GM23338 (cell line): ENCODE data around the gene DEFB114. TPM values are rescaled to one million over a fixed set of nuclear protein-coding genes. Genes with fewer than 3 reads are reported as not detected.

ENCODE experiments used
- ATAC-seq: fragments of 200-7000 bp; cut with Tn5 transposase; 3 replicates; pipeline ENCODE4 v1.9.1; 2020
- DNase-seq: peaks from one replicate; pipeline ENCODE4 v3.0.0-alpha.2; 2015; ENCODE audit warnings: low spot score
- H2AFZ ChIP-seq: fragments of 200-600 bp; sonication (generic); 2 replicates; pipeline ENCODE4 v1.8.0; 2016; ENCODE audit warnings: antibody characterized with exemption, mild to moderate bottlenecking, moderate library complexity
- H3F3A ChIP-seq: fragments of 200-600 bp; sonication (generic); replicated peaks from 2 replicates; pipeline ENCODE4 v1.8.0; 2017; ENCODE audit warnings: antibody characterized with exemption, mixed run types, low read depth
- H3K27ac ChIP-seq: fragments of 200-600 bp; sonication (generic); 2 replicates; pipeline ENCODE4 v1.6.1; 2016; ENCODE audit warnings: low read depth
- H3K27me3 ChIP-seq: fragments of 200-600 bp; sonication (generic); 2 replicates; pipeline ENCODE4 v1.8.0; 2016; ENCODE audit warnings: mild to moderate bottlenecking, mixed run types, moderate library complexity; ENCODE audit not compliant: insufficient read depth
- H3K36me3 ChIP-seq: fragments of 200-600 bp; sonication (generic); 2 replicates; pipeline ENCODE4 v1.8.0; 2016; ENCODE audit warnings: mild to moderate bottlenecking; ENCODE audit not compliant: insufficient read depth
- H3K4me1 ChIP-seq: fragments of 200-600 bp; sonication (generic); 2 replicates; pipeline ENCODE4 v1.8.0; 2016; ENCODE audit warnings: mild to moderate bottlenecking, moderate library complexity; ENCODE audit not compliant: insufficient read depth
- H3K4me2 ChIP-seq: fragments of 200-600 bp; sonication (generic); 2 replicates; pipeline ENCODE4 v1.7.1; 2017; ENCODE audit warnings: mixed run types
- H3K4me3 ChIP-seq: fragments of 200-600 bp; sonication (generic); 2 replicates; pipeline ENCODE4 v1.6.1; 2016; ENCODE audit warnings: mixed run types
- H3K79me2 ChIP-seq: fragments of 200-600 bp; sonication (generic); replicated peaks from 2 replicates; pipeline ENCODE4 v1.8.0; 2017; ENCODE audit warnings: mild to moderate bottlenecking; ENCODE audit not compliant: insufficient read depth
- H3K9me2 ChIP-seq: fragments of 200-600 bp; sonication (generic); 2 replicates; pipeline ENCODE4 v1.8.0; 2017; ENCODE audit not compliant: insufficient read depth
- H4K20me1 ChIP-seq: fragments of 200-600 bp; sonication (generic); replicated peaks from 2 replicates; pipeline ENCODE4 v1.8.0; 2017; ENCODE audit warnings: mild to moderate bottlenecking; ENCODE audit not compliant: insufficient read depth
- H3K27ac Mint-ChIP-seq: 2 replicates; pipeline ENCODE4 v1.8.0; 2020; ENCODE audit warnings: inconsistent platforms, mild to moderate bottlenecking, moderate library complexity, mixed read lengths
- H3K27me3 Mint-ChIP-seq: 3 replicates; pipeline ENCODE4 v1.8.0; 2022; ENCODE audit warnings: low read depth, mild to moderate bottlenecking, moderate library complexity, mixed read lengths, inconsistent platforms; ENCODE audit not compliant: insufficient read depth, poor library complexity
- H3K36me3 Mint-ChIP-seq: 3 replicates; pipeline ENCODE4 v1.8.0; 2021; ENCODE audit warnings: low read depth, mild to moderate bottlenecking, inconsistent platforms, moderate library complexity, mixed read lengths
- H3K4me1 Mint-ChIP-seq: 3 replicates; pipeline ENCODE4 v1.8.0; 2020; ENCODE audit warnings: mild to moderate bottlenecking, inconsistent platforms, mixed read lengths
- H3K4me3 Mint-ChIP-seq: 3 replicates; pipeline ENCODE4 v1.8.0; 2021; ENCODE audit warnings: moderate library complexity, mild to moderate bottlenecking, inconsistent platforms, mixed read lengths
- H3K9me3 Mint-ChIP-seq: 3 replicates; pipeline ENCODE4 v1.8.0; 2020; ENCODE audit warnings: moderate library complexity, mild to moderate bottlenecking, inconsistent platforms, mixed read lengths
- CREB1 ChIP-seq: fragments of 250-450 bp; sonication (Bioruptor Pico); IDR thresholded peaks from 2 replicates; pipeline ENCODE4 v1.5.0; 2020; ENCODE audit warnings: low read depth, mild to moderate bottlenecking, moderate library complexity
- EZH2phosphoT487 ChIP-seq: fragments of 200-600 bp; sonication (generic); IDR thresholded peaks from one replicate; pipeline ENCODE4 v1.8.1; 2018; ENCODE audit warnings: antibody characterized with exemption; ENCODE audit not compliant: unreplicated experiment
- JUNB ChIP-seq: IDR thresholded peaks from one replicate; pipeline ENCODE4 v1.6.1; 2016; ENCODE audit warnings: antibody characterized with exemption; ENCODE audit not compliant: unreplicated experiment
- NANOG ChIP-seq: IDR thresholded peaks from 2 replicates; pipeline ENCODE4 v1.6.1; 2016; ENCODE audit warnings: antibody characterized with exemption, borderline replicate concordance
- ZNF114 ChIP-seq: fragments of 250-450 bp; sonication (Bioruptor Pico); IDR thresholded peaks from 2 replicates; pipeline ENCODE4 v1.5.0; 2020; ENCODE audit warnings: mild to moderate bottlenecking, moderate library complexity
- polyA plus RNA-seq: library from polyadenylated mRNA; unstranded; fragments of >200 nt; fragmentation: Nextera tagmentation; extraction: Ambion mirVana; gene quantifications from 2 replicates; pipeline ENCODE4 v1.2.1, GENCODE V29; 2016
- total RNA-seq: library from RNA; depleted of rRNA; stranded (reverse); fragments of >200 nt; shearing (Covaris generic); gene quantifications from 2 replicates; pipeline ENCODE4 v1.2.3, GENCODE V29; 2014
- TF ChIP-seq, protein P1 (sequence below): IDR thresholded peaks from 2 replicates; pipeline ENCODE4 v1.6.1; 2016; ENCODE audit warnings: antibody characterized with exemption
- TF ChIP-seq, protein P2 (sequence below), 2 experiments: fragments of 200-600 bp in 1 of 2; sonication (generic) in 1 of 2; conservative IDR thresholded peaks; 2 replicates each; pipeline versions ENCODE4 v1.5.1 to v1.6.1; 2016 to 2017; ENCODE audit warnings: antibody characterized with exemption in 2 of 2, low read depth in 2 of 2, mild to moderate bottlenecking in 2 of 2, moderate library complexity in 1 of 2

DEFB114 gene
- total and polyA plus RNA-seq, 2 experiments from 2014 or later = not detected

DNA sequence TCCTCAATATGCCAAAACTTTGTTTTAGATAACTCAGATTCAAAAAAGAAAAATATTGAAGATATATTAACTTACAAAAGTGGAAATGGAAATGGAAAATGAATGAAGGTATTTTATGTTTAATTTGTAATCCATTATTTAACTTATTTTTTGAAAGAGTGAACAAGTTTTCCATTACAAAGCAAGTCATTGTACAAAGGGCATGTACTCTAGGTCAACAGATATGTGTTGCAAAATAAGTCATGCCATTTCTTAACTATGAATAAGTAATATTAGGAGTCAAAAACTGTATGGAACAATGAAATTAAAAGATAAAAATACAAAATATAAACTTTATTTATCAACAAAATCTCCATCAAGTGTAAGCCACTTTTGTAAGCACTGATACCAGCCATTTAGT, 31.3 kb upstream of the DEFB114 start:
- H3K4me2 ChIP-seq = no peak overlapping the region
- ATAC-seq = no peak
- H3K27me3 ChIP-seq = no peaks in the 10 kb centered on the region
- H3K36me3 Mint-ChIP-seq = no peaks in the 10 kb centered on the region
- no peaks in the 10 kb centered on the region for H3K9me2 ChIP-seq
- no peaks in the 10 kb centered on the region for H3K36me3 ChIP-seq
- no peaks in the 10 kb centered on the region for H3K27me3 Mint-ChIP-seq
- TF ChIP-seq, protein P1, sequence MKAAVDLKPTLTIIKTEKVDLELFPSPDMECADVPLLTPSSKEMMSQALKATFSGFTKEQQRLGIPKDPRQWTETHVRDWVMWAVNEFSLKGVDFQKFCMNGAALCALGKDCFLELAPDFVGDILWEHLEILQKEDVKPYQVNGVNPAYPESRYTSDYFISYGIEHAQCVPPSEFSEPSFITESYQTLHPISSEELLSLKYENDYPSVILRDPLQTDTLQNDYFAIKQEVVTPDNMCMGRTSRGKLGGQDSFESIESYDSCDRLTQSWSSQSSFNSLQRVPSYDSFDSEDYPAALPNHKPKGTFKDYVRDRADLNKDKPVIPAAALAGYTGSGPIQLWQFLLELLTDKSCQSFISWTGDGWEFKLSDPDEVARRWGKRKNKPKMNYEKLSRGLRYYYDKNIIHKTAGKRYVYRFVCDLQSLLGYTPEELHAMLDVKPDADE = no peak
- no peak for TF ChIP-seq NANOG
- no peak for TF ChIP-seq CREB1
- TF ChIP-seq JUNB = no peak
- no peak for TF ChIP-seq EZH2phosphoT487
- no peak for TF ChIP-seq ZNF114 (CRISPR knock-in tag)
- H3K4me3 ChIP-seq = no peak overlapping the region
- no peak overlapping the region for H3K27ac Mint-ChIP-seq
- no peak for DNase-seq
- no peaks in the 10 kb centered on the region for H4K20me1 ChIP-seq
- H3F3A ChIP-seq = no peaks in the 10 kb centered on the region
- no peak overlapping the region for H3K4me3 Mint-ChIP-seq
- no peak overlapping the region for H2AFZ ChIP-seq
- H3K4me1 ChIP-seq = no peaks in the 10 kb centered on the region
- H3K79me2 ChIP-seq = no peaks in the 10 kb centered on the region
- H3K4me1 Mint-ChIP-seq = no peaks in the 10 kb centered on the region
- no peak overlapping the region for H3K27ac ChIP-seq
- H3K9me3 Mint-ChIP-seq = no peaks in the 10 kb centered on the region

DNA sequence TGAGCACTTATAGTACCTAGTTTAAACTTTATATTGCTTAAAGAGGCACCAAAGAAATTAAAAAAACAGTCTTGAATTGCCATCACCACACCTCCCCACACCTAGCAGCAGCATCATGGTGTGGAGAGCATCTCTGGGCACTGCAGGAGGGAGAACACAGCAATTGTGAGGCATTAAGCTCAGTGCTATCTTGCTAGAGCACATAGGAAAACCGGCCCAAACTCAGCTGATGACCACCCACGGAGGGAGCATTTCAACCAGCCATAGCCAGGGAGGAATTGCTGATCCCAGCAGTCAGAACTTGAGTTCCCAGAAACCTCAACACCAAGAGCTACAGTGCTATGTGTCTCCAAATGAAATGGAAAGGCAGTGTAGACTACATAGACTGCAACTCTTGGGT, 24.9 kb upstream of the DEFB114 start:
- H3K4me3 ChIP-seq = no peak overlapping the region
- TF ChIP-seq, protein P2, sequence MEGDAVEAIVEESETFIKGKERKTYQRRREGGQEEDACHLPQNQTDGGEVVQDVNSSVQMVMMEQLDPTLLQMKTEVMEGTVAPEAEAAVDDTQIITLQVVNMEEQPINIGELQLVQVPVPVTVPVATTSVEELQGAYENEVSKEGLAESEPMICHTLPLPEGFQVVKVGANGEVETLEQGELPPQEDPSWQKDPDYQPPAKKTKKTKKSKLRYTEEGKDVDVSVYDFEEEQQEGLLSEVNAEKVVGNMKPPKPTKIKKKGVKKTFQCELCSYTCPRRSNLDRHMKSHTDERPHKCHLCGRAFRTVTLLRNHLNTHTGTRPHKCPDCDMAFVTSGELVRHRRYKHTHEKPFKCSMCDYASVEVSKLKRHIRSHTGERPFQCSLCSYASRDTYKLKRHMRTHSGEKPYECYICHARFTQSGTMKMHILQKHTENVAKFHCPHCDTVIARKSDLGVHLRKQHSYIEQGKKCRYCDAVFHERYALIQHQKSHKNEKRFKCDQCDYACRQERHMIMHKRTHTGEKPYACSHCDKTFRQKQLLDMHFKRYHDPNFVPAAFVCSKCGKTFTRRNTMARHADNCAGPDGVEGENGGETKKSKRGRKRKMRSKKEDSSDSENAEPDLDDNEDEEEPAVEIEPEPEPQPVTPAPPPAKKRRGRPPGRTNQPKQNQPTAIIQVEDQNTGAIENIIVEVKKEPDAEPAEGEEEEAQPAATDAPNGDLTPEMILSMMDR (conservative IDR thresholded peaks at IDR 0.05; ENCODE audit: low read depth in 2 of 2) = no peak
- TF ChIP-seq EZH2phosphoT487 = no peak
- Mint-ChIP-seq H3K4me1 (peaks cover 3% of the 10 kb centered on the region; the same call in 1 of the 3 replicates), H3K27ac (no peak overlapping the region), H3K36me3 (no peaks in the 10 kb centered on the region), H3K27me3 (no peaks in the 10 kb centered on the region), H3K9me3 (no peaks in the 10 kb centered on the region), H3K4me3 (no peak overlapping the region)
- H3K4me2 ChIP-seq = no peak overlapping the region
- H3K27ac ChIP-seq = no peak overlapping the region
- H3K4me1 ChIP-seq = peaks cover 3% of the 10 kb centered on the region; the same call in 1 of the 2 replicates
- H3K27me3 ChIP-seq = no peaks in the 10 kb centered on the region
- ATAC-seq (no peak), DNase-seq (no peak)
- H4K20me1 ChIP-seq = no peaks in the 10 kb centered on the region
- H3F3A ChIP-seq = no peaks in the 10 kb centered on the region
- no peak overlapping the region for H2AFZ ChIP-seq
- no peaks in the 10 kb centered on the region for H3K36me3 ChIP-seq
- 0 out of 2 replicates have a peak, but pooled peaks cover 5% of the 10 kb centered on the region for H3K9me2 ChIP-seq
- H3K79me2 ChIP-seq = no peaks in the 10 kb centered on the region

DNA sequence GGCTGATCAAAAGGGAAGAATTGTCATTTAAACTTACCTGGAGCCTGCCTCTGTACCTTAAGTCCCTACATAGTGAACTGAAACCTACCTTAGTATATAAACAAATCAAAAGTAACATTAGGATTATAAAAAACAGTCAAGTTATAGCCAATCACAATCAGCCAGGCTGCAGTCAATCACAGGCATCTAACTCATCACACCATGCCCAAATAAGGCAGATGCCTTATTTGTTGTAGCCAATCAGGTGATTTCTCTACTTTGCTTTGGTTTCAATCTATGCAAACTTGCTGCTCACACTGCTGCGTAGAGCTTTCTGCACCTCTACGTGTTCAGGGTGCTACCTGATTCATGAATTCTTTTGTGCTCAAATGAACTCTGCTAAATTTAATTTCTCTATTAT, 23.8 kb upstream of the DEFB114 start:
- 0 out of 3 replicates have a peak, but pooled peaks cover 2% of the 10 kb centered on the region for H3K9me3 Mint-ChIP-seq
- DNase-seq = no peak
- H3K4me1 ChIP-seq = peaks cover 3% of the 10 kb centered on the region; the same call in 1 of the 2 replicates
- H3K36me3 ChIP-seq = no peaks in the 10 kb centered on the region
- 0 out of 2 replicates have a peak, but pooled peaks cover 5% of the 10 kb centered on the region for H3K9me2 ChIP-seq
- H3K36me3 Mint-ChIP-seq = no peaks in the 10 kb centered on the region
- no peaks in the 10 kb centered on the region for H3K79me2 ChIP-seq
- ATAC-seq = no peak; the same call in 2 of the 3 replicates
- H3K27ac Mint-ChIP-seq = no peak overlapping the region
- TF ChIP-seq ZNF114 (CRISPR knock-in tag) (no peak), NANOG (no peak)
- no peak overlapping the region for H3K4me3 ChIP-seq
- no peak overlapping the region for H3K27ac ChIP-seq
- H2AFZ ChIP-seq = no peak overlapping the region; the same call in 1 of the 2 replicates
- H3F3A ChIP-seq = no peaks in the 10 kb centered on the region
- H3K4me3 Mint-ChIP-seq = no peak overlapping the region
- no peaks in the 10 kb centered on the region for H3K27me3 ChIP-seq
- no peaks in the 10 kb centered on the region for H4K20me1 ChIP-seq
- H3K4me2 ChIP-seq = no peak overlapping the region
- no peaks in the 10 kb centered on the region for H3K27me3 Mint-ChIP-seq
- peaks cover 3% of the 10 kb centered on the region; the same call in 1 of the 3 replicates for H3K4me1 Mint-ChIP-seq
